ENCODE data around the gene MMP24. TPM values are rescaled to one million over a fixed set of nuclear protein-coding genes. Genes with fewer than 3 reads are reported as not detected.
"Not testable (repeated sequence)": the region's sequence is repeated elsewhere in the genome, so short reads cannot be mapped to it uniquely, and the experiment has no call there.

Gene MMP24
- total RNA-seq, 1 donor from 2014 or later, result 13.0 TPM

DNA sequence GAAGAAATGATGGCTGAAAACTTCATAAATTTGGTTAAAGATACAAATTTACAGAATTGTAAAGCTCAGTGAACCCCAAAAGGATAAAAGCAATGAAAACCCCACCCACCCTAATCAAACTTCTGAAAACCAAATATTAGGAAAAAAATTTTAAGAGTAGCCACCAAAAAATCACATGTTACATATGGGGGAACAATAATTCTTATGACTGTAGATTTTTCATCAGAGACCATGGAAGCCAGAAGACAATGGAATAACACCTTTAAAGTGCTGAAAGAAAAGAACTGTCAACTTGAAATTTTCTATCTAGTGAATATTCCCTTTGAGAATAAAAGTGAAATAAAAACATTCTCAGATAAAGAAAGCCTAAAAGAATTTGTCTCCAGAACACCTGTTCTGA lies 30.2 kb upstream of the MMP24 start:
- Histone ChIP-seq H3K36me3 (no peaks in the 10 kb centered on the region), H3K4me3 (no peak overlapping the region), H3K4me1 (no peaks in the 10 kb centered on the region), H3K27ac (no peak overlapping the region), H3K27me3 (no peaks in the 10 kb centered on the region), H3K9me3 (no peaks in the 10 kb centered on the region)
- DNase-seq (no peak), ATAC-seq (no peak)
- intact Hi-C loops (cut with DNase I), result no loop called here
- TF ChIP-seq, protein P1, sequence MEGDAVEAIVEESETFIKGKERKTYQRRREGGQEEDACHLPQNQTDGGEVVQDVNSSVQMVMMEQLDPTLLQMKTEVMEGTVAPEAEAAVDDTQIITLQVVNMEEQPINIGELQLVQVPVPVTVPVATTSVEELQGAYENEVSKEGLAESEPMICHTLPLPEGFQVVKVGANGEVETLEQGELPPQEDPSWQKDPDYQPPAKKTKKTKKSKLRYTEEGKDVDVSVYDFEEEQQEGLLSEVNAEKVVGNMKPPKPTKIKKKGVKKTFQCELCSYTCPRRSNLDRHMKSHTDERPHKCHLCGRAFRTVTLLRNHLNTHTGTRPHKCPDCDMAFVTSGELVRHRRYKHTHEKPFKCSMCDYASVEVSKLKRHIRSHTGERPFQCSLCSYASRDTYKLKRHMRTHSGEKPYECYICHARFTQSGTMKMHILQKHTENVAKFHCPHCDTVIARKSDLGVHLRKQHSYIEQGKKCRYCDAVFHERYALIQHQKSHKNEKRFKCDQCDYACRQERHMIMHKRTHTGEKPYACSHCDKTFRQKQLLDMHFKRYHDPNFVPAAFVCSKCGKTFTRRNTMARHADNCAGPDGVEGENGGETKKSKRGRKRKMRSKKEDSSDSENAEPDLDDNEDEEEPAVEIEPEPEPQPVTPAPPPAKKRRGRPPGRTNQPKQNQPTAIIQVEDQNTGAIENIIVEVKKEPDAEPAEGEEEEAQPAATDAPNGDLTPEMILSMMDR (IDR thresholded peaks at IDR 0.05), result no peak

DNA sequence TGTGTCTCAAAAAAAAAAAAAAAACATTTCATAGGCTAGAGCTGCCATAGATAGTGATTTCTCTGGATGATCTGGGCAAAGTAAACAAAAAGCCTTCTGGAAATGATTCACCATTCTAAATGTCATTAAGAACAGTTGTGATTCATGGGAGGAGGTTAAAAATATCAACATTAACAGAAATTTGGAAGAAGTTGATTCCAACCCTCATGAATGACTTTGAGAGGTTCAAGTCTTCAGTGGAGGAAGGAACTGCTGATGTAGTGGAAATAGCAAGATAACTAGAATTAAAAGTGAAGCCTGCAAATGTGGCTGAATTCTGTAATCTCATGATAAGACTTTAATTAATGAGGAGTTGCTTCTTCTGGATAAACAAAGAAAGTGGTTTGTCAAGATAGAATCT lies 26.8 kb upstream of the MMP24 start:
- intact Hi-C loops (cut with DNase I), result no loop called here
- Histone ChIP-seq H3K27ac (no peak overlapping the region), H3K9me3 (no peaks in the 10 kb centered on the region), H3K36me3 (no peaks in the 10 kb centered on the region), H3K4me1 (no peaks in the 10 kb centered on the region), H3K4me3 (no peak overlapping the region), H3K27me3 (no peaks in the 10 kb centered on the region)
- no peak for ATAC-seq
- TF ChIP-seq, protein P1 (IDR thresholded peaks at IDR 0.05), result no peak
- no peak for DNase-seq

DNA sequence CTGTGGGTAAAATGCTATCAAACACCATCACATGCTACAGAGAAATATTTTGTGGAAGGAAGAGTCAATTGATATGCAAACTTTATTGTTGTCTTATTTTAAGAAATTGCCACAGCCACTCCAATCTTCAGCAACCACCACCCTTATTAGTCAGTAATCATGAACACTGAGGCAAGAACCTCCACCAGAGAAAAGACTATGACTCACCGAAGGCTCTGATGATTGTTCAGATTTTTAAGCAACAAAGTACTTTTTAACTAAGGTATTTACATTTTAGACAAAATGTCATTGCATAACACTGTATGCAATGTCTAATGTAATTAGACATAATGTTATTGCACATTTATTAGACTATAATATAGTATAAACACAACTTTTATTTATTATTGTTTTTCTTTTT lies 26.2 kb upstream of the MMP24 start:
- no peaks in the 10 kb centered on the region for H3K4me1 ChIP-seq
- H3K9me3 ChIP-seq, result no peaks in the 10 kb centered on the region
- ATAC-seq, result no peak
- H3K27ac ChIP-seq, result no peak overlapping the region
- DNase-seq, result no peak
- intact Hi-C loops (cut with DNase I), result no loop called here
- TF ChIP-seq, protein P1 (IDR thresholded peaks at IDR 0.05), result no peak
- no peak overlapping the region for H3K4me3 ChIP-seq
- no peaks in the 10 kb centered on the region for H3K36me3 ChIP-seq
- no peaks in the 10 kb centered on the region for H3K27me3 ChIP-seq

DNA sequence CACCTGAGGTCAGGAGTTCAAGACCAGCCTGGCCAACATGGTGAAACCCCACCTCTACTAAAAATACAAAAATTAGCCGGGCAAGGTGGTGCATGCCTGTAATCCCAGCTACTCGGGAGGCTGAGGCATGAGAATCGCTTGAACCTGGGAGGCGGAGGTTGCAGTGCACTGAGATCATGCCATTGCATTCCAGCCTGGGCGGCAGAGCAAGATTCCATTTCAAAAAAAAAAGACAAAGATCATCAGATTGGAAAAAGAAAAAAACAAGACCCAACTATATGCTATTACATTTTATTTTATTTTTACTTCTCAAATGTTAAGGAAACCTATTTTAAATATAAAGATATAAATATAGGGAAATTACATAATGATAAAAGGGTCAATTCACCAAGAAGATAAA lies 25.0 kb upstream of the MMP24 start:
- H3K9me3 ChIP-seq; ATAC-seq; H3K4me1 ChIP-seq; intact Hi-C loops (cut with DNase I); H3K36me3 ChIP-seq; H3K27ac ChIP-seq; DNase-seq; H3K27me3 ChIP-seq; H3K4me3 ChIP-seq: not testable (repeated sequence)

GRCh38 chr20:35206802-35207201 lies 19.7 kb upstream of the MMP24 start:
- no peak overlapping the region for H3K27ac ChIP-seq
- ATAC-seq (no peak), DNase-seq (no peak)
- TF ChIP-seq, protein P1 (IDR thresholded peaks at IDR 0.05), result no peak
- peaks cover 5% of the 10 kb centered on the region for H3K4me1 ChIP-seq
- H3K27me3 ChIP-seq, result no peaks in the 10 kb centered on the region
- no peak overlapping the region for H3K4me3 ChIP-seq
- intact Hi-C loops (cut with DNase I), result no loop called here
- H3K9me3 ChIP-seq, result no peaks in the 10 kb centered on the region
- no peaks in the 10 kb centered on the region for H3K36me3 ChIP-seq

DNA sequence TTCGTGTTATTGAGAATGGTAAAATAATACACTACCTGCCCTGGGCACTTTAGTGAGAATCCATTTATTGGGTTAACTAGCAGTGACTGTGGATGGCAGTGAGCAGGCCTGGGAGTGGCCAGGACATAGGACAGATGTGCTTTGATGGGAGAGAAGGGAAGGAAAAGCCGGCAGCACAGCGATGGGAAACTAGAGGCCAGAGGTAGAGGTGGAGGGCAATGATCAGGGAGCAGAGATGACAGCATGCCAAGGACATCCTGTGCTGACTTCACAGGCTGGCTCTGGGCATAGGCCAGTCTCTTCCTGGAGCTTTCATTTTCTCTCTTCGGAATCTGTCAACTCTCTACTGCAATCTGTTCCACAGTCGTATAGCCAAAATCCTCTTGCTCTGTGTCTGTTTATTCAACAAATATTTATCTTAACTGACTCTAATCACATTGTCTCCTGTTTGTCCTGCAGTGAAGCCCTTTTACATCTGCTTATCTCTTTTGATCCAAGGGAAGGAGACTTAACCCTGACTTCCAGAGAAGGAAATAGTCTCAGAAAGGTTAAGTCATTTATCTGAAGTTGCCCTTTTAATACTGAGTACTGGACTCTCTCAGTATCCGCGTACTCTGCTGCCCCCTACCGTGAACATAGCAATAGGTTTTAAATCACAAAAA lies 18.4 kb upstream of the MMP24 start:
- H3K27me3 ChIP-seq, result no peaks in the 10 kb centered on the region
- DNase-seq, result no peak
- intact Hi-C loops (cut with DNase I), result no loop called here
- TF ChIP-seq, protein P1 (IDR thresholded peaks at IDR 0.05), result peak; percentile 75
- no peaks in the 10 kb centered on the region for H3K36me3 ChIP-seq
- ATAC-seq, result peak; percentile 99
- H3K27ac ChIP-seq, result peak overlapping the region; percentile 74
- no peaks in the 10 kb centered on the region for H3K9me3 ChIP-seq
- H3K4me3 ChIP-seq, result no peak overlapping the region
- H3K4me1 ChIP-seq, result peaks cover 5% of the 10 kb centered on the region

Measured in upper lobe of right lung (tissue), 1 donor.